CD14-positive monocyte (primary cell): Measurements from ENCODE around the gene KLHL17. TPM values are rescaled to one million over a fixed set of nuclear protein-coding genes. Genes with fewer than 3 reads are reported as not detected.

ENCODE experiments used
- DNase-seq, 3 donors: peaks; one replicate each; pipeline ENCODE4 v3.0.0-alpha.2; 2011 to 2022
- H2AFZ ChIP-seq: 2 replicates; pipeline ENCODE4 v1.6.0; 2012; ENCODE audit warnings: mild to moderate bottlenecking, low read depth, low read length, inconsistent platforms; ENCODE audit not compliant: insufficient read depth, poor library complexity, severe bottlenecking
- H3K27ac ChIP-seq, 2 donors: 1 replicate in 1 of 2; 2 replicates in 1 of 2; pipeline ENCODE4 v1.5.1; 2012 to 2013; ENCODE audit warnings: low read length in 2 of 2, control low read depth in 1 of 2, inconsistent platforms in 1 of 2, low read depth in 1 of 2, mild to moderate bottlenecking in 1 of 2
- H3K27me3 ChIP-seq, 2 donors: one replicate each; pipeline versions ENCODE4 v1.6.0 to v1.6.1; 2011 to 2013; ENCODE audit warnings: low read length in 2 of 2; ENCODE audit not compliant: control insufficient read depth in 2 of 2, insufficient read depth in 2 of 2
- H3K36me3 ChIP-seq, 2 donors: replicated peaks in 1 of 2; 1 replicate in 1 of 2; 2 replicates in 1 of 2; pipeline versions ENCODE4 v1.5.1 to v1.6.1; 2012 to 2013; ENCODE audit warnings: low read length in 2 of 2, control low read depth in 1 of 2, inconsistent platforms in 1 of 2, mild to moderate bottlenecking in 1 of 2; ENCODE audit not compliant: insufficient read depth in 2 of 2, control insufficient read depth in 1 of 2
- H3K4me1 ChIP-seq, 2 donors: 1 replicate in 1 of 2; 2 replicates in 1 of 2; pipeline versions ENCODE4 v1.5.1 to v1.6.1; 2012 to 2013; ENCODE audit warnings: low read length in 2 of 2, control low read depth in 1 of 2, inconsistent platforms in 1 of 2, mild to moderate bottlenecking in 1 of 2, moderate library complexity in 1 of 2; ENCODE audit not compliant: insufficient read depth in 2 of 2, control insufficient read depth in 1 of 2
- H3K4me2 ChIP-seq: replicated peaks from 2 replicates; pipeline ENCODE3; 2012; ENCODE audit warnings: low read length, moderate library complexity, mild to moderate bottlenecking; ENCODE audit not compliant: poor library complexity, severe bottlenecking; ENCODE audit errors: extremely low read depth
- H3K4me3 ChIP-seq, 3 experiments: fragments of 200-600 bp in 1 of 3; sonication (generic) in 1 of 3; replicated peaks in 1 of 3; 1 replicate in 2 of 3; 2 replicates in 1 of 3; pipeline ENCODE4 v1.5.1; 2011 to 2013; ENCODE audit warnings: low read length in 3 of 3, mild to moderate bottlenecking in 3 of 3, control low read depth in 2 of 3, low read depth in 2 of 3, inconsistent platforms in 1 of 3, moderate library complexity in 1 of 3
- H3K79me2 ChIP-seq: 2 replicates; pipeline ENCODE4 v1.6.0; 2012; ENCODE audit warnings: mild to moderate bottlenecking, control low read depth, inconsistent platforms, low read length, moderate library complexity; ENCODE audit not compliant: insufficient read depth
- H3K9ac ChIP-seq: 2 replicates; pipeline ENCODE4 v1.6.0; 2017; ENCODE audit warnings: low read length, mild to moderate bottlenecking; ENCODE audit not compliant: insufficient read depth, poor library complexity, severe bottlenecking
- H3K9me3 ChIP-seq, 2 donors: replicated peaks in 1 of 2; 1 replicate in 1 of 2; 2 replicates in 1 of 2; pipeline versions ENCODE4 v1.5.1 to v1.6.1; 2012 to 2013; ENCODE audit warnings: low read length in 2 of 2, control low read depth in 1 of 2; ENCODE audit not compliant: control insufficient read depth in 1 of 2, insufficient read depth in 1 of 2
- H4K20me1 ChIP-seq: 2 replicates; pipeline ENCODE4 v1.6.0; 2012; ENCODE audit warnings: mild to moderate bottlenecking, low read length, control low read depth, moderate library complexity; ENCODE audit not compliant: insufficient read depth
- H3K27ac Mint-ChIP-seq, 7 donors: one replicate each; pipeline ENCODE4 v1.8.0; 2020; ENCODE audit warnings: mild to moderate bottlenecking in 7 of 7, mixed read lengths in 7 of 7, moderate library complexity in 6 of 7, inconsistent platforms in 2 of 7
- H3K27me3 Mint-ChIP-seq, 3 donors: one replicate each; pipeline ENCODE4 v1.8.0; 2021 to 2022; ENCODE audit warnings: low read depth in 3 of 3, mild to moderate bottlenecking in 3 of 3, mixed read lengths in 3 of 3, moderate library complexity in 3 of 3, inconsistent platforms in 1 of 3
- H3K36me3 Mint-ChIP-seq, 2 donors: one replicate each; pipeline ENCODE4 v1.8.0; 2020; ENCODE audit warnings: mixed read lengths in 2 of 2, inconsistent platforms in 1 of 2, mild to moderate bottlenecking in 1 of 2
- H3K4me1 Mint-ChIP-seq: one replicate; pipeline ENCODE4 v1.8.0; 2020; ENCODE audit warnings: mild to moderate bottlenecking, mixed read lengths
- H3K4me3 Mint-ChIP-seq, 2 donors: one replicate each; pipeline ENCODE4 v1.8.0; 2020; ENCODE audit warnings: mild to moderate bottlenecking in 2 of 2, mixed read lengths in 2 of 2, moderate library complexity in 1 of 2
- H3K9me3 Mint-ChIP-seq, 7 donors: one replicate each; pipeline ENCODE4 v1.8.0; 2020 to 2022; ENCODE audit warnings: mixed read lengths in 7 of 7, mild to moderate bottlenecking in 6 of 7, moderate library complexity in 6 of 7, inconsistent platforms in 2 of 7
- WGBS: methylation state at CpG from one replicate; pipeline ENCODE4 v1.1.5; 2013; ENCODE audit warnings: missing lambda C conversion rate; ENCODE audit not compliant: insufficient coverage; 5-methylcytosine and 5-hydroxymethylcytosine counted together
- intact Hi-C, 2 donors: fragments of 100-400 bp; cut with micrococcal nuclease; formaldehyde crosslinking; loops; one replicate each; pipeline versions ENCODE4 v1.15.0 to v1.15.1; 2023
- polyA plus RNA-seq, 3 donors: library from polyadenylated mRNA; depleted of rRNA in 1 of 3; unstranded in 2 of 3; stranded (reverse) in 1 of 3; fragments of 300-500 nt in 2 of 3; fragments of >200 nt in 1 of 3; fragmentation: Illumina TruSeq in 2 of 3; gene quantifications; 1 replicate in 2 of 3; 2 replicates in 1 of 3; pipeline ENCODE4 v1.2.3, GENCODE V29; 2012 to 2021
- TF ChIP-seq, protein P1 (sequence below): fragments of 200-600 bp; IDR thresholded peaks from one replicate; pipeline ENCODE4 v1.8.0; 2022; ENCODE audit warnings: antibody characterized with exemption, mild to moderate bottlenecking

The KLHL17 gene
- polyA plus RNA-seq, 3 donors, result 0.31 to 48.1 (median 0.71) TPM

GRCh38 chr1:1013105-1013921 is 52.9 kb downstream of the KLHL17 start, which contains the start of gene ISG15:
Gene ISG15, plus strand, starts transcription at chr1:1013497. Its CDS starts 77 bp downstream, at chr1:1013574.
- peaks cover 12 to 24% (median 15%) of the 10 kb centered on the region in 3 donors for H3K27me3 Mint-ChIP-seq
- Histone ChIP-seq H3K79me2 (no peaks in the 10 kb centered on the region), H3K4me3 (peak within 1 kb of the TSS; percentile 60 to 98 (median 93)), H3K4me1 (peaks cover 16 to 27% of the 10 kb centered on the region in 2 donors), H3K36me3 (no peaks in the 10 kb centered on the region), H2AFZ (peak within 1 kb of the TSS; percentile 92), H3K9me3 (no peaks in the 10 kb centered on the region), H3K4me2 (peak within 1 kb of the TSS; percentile 83), H3K9ac (peak within 1 kb of the TSS; percentile 75), H3K27me3 (no peaks in the 10 kb centered on the region), H4K20me1 (no peaks in the 10 kb centered on the region), H3K27ac (peak within 1 kb of the TSS; percentile 66 to 94)
- TF ChIP-seq, protein P1, sequence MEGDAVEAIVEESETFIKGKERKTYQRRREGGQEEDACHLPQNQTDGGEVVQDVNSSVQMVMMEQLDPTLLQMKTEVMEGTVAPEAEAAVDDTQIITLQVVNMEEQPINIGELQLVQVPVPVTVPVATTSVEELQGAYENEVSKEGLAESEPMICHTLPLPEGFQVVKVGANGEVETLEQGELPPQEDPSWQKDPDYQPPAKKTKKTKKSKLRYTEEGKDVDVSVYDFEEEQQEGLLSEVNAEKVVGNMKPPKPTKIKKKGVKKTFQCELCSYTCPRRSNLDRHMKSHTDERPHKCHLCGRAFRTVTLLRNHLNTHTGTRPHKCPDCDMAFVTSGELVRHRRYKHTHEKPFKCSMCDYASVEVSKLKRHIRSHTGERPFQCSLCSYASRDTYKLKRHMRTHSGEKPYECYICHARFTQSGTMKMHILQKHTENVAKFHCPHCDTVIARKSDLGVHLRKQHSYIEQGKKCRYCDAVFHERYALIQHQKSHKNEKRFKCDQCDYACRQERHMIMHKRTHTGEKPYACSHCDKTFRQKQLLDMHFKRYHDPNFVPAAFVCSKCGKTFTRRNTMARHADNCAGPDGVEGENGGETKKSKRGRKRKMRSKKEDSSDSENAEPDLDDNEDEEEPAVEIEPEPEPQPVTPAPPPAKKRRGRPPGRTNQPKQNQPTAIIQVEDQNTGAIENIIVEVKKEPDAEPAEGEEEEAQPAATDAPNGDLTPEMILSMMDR, result no peak
- H3K36me3 Mint-ChIP-seq, result no peaks in the 10 kb centered on the region
- DNase-seq, result peak; percentile 81 to 88 (median 86)
- H3K27ac Mint-ChIP-seq, result peak within 1 kb of the TSS; percentile 91 to 97 (median 95)
- H3K4me3 Mint-ChIP-seq, result peak within 1 kb of the TSS; percentile 91 to 96
- WGBS, result 6% methylated on average over 25 of the region's 30 CpGs
- H3K4me1 Mint-ChIP-seq, result peaks cover 22% of the 10 kb centered on the region
- H3K9me3 Mint-ChIP-seq, result peaks cover 0 to 7% (median 4%) of the 10 kb centered on the region in 7 donors
- intact Hi-C loops, result loop anchor here in 1 of 2 donors (10.0 kb wide), 1 partner anchor 361 kb away; the partner anchor contains the start of gene AURKAIP1

DNA sequence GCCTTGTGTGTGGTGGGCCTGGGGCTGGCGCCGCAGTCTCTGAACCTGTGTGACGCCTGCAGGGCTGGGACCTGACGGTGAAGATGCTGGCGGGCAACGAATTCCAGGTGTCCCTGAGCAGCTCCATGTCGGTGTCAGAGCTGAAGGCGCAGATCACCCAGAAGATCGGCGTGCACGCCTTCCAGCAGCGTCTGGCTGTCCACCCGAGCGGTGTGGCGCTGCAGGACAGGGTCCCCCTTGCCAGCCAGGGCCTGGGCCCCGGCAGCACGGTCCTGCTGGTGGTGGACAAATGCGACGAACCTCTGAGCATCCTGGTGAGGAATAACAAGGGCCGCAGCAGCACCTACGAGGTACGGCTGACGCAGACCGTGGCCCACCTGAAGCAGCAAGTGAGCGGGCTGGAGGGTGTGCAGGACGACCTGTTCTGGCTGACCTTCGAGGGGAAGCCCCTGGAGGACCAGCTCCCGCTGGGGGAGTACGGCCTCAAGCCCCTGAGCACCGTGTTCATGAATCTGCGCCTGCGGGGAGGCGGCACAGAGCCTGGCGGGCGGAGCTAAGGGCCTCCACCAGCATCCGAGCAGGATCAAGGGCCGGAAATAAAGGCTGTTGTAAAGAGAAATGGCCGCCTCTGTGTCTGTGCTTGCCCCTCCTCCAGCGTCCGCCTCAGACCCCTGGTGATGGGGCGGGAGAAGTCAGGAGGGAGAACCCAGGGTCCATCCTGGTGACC is 53.7 kb downstream of the KLHL17 start:
- TF ChIP-seq, protein P1, result no peak
- H3K4me2 ChIP-seq, result peak overlapping the region; percentile 83
- Mint-ChIP-seq H3K27ac (peak overlapping the region in 6 of 7 donors; percentile 91 to 97 (median 95)), H3K27me3 (peaks cover 7 to 18% (median 13%) of the 10 kb centered on the region in 3 donors), H3K4me3 (peak overlapping the region; percentile 91 to 96), H3K36me3 (no peaks in the 10 kb centered on the region), H3K4me1 (peaks cover 20% of the 10 kb centered on the region), H3K9me3 (peaks cover 0 to 6% (median 2%) of the 10 kb centered on the region in 7 donors)
- 81% methylated on average over 37 of the region's 41 CpGs for WGBS
- H3K9ac ChIP-seq, result peak overlapping the region; percentile 75
- no peaks in the 10 kb centered on the region for H4K20me1 ChIP-seq
- H3K27me3 ChIP-seq, result no peaks in the 10 kb centered on the region
- no peaks in the 10 kb centered on the region for H3K36me3 ChIP-seq
- H3K9me3 ChIP-seq, result no peaks in the 10 kb centered on the region
- intact Hi-C loops, result loop anchor here in 1 of 2 donors (10.0 kb wide), 1 partner anchor 361 kb away; the partner anchor contains the start of gene AURKAIP1
- H3K79me2 ChIP-seq, result no peaks in the 10 kb centered on the region
- H3K27ac ChIP-seq, result peak overlapping the region; percentile 66 to 94
- H3K4me1 ChIP-seq, result peaks cover 19 to 31% of the 10 kb centered on the region in 2 donors
- DNase-seq, result no peak
- peak overlapping the region; percentile 60 to 98 (median 93) for H3K4me3 ChIP-seq
- peak overlapping the region; percentile 92 for H2AFZ ChIP-seq
